ENCODE measurements around the gene HPS6.

DNA sequence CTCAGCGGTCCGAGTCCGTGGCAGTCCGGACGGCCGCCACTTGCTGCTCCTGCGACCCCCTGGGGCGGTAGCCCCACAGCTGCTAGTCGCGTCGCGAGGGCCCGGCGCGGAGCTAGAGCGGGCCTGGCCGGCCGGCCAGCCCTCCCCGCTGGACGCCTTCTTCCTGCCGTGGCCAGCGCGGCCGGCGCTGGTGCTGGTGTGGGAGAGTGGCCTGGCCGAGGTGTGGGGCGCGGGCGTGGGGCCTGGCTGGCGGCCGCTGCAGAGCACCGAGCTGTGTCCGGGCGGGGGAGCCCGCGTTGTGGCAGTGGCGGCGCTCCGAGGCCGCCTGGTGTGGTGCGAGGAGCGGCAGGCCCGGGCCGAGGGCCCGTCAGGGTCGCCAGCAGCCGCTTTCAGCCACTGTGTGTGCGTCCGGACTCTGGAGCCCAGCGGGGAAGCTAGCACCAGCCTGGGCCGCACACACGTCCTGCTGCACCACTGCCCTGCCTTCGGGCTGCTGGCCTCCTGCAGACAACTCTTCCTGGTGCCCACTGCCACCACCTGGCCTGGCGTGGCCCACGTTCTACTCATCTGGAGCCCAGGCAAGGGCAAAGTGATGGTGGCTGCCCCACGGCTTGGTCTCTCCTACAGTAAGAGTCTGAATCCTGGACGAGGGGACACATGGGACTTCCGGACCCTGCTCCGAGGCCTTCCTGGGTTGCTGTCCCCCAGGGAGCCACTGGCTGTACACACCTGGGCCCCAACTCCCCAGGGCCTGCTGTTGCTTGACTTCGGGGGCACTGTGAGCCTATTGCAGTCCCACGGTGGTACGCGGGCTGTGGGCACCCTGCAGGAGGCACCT, 631 bp downstream of the HPS6 start:
- TF ChIP-seq, protein P1, sequence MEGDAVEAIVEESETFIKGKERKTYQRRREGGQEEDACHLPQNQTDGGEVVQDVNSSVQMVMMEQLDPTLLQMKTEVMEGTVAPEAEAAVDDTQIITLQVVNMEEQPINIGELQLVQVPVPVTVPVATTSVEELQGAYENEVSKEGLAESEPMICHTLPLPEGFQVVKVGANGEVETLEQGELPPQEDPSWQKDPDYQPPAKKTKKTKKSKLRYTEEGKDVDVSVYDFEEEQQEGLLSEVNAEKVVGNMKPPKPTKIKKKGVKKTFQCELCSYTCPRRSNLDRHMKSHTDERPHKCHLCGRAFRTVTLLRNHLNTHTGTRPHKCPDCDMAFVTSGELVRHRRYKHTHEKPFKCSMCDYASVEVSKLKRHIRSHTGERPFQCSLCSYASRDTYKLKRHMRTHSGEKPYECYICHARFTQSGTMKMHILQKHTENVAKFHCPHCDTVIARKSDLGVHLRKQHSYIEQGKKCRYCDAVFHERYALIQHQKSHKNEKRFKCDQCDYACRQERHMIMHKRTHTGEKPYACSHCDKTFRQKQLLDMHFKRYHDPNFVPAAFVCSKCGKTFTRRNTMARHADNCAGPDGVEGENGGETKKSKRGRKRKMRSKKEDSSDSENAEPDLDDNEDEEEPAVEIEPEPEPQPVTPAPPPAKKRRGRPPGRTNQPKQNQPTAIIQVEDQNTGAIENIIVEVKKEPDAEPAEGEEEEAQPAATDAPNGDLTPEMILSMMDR (IDR thresholded peaks at IDR 0.05; ENCODE audit: insufficient read depth, low read length), result no peak
- TF ChIP-seq POLR2AphosphoS5 (IDR thresholded peaks at IDR 0.05; ENCODE audit: low read depth) (no peak), GABPA (IDR thresholded peaks at IDR 0.05; ENCODE audit: low read depth) (no peak), REST (IDR thresholded peaks at IDR 0.05; ENCODE audit: insufficient replicate concordance, low read depth) (no peak)
